KBM-7 (cell line): ENCODE results near the gene ERVK3-1.

Experiments
- DNase-seq: peaks from one replicate; pipeline ENCODE4 v3.0.0-alpha.2; 2015
- in situ Hi-C: fragments of 300-500 bp; cut with MboI; formaldehyde crosslinking; loops from 2 replicates; pipeline ENCODE4 v1.14.3; 2020; ENCODE audit warnings: low sequenced_read_pairs, low pct_unique_long_range_greater_than_20kb, mixed read lengths

ERVK3-1 gene

GRCh38 chr19:58355908-58356765 is 51.0 kb downstream of the ERVK3-1 start:
- no peak for DNase-seq
- in situ Hi-C loops = no loop called here

DNA sequence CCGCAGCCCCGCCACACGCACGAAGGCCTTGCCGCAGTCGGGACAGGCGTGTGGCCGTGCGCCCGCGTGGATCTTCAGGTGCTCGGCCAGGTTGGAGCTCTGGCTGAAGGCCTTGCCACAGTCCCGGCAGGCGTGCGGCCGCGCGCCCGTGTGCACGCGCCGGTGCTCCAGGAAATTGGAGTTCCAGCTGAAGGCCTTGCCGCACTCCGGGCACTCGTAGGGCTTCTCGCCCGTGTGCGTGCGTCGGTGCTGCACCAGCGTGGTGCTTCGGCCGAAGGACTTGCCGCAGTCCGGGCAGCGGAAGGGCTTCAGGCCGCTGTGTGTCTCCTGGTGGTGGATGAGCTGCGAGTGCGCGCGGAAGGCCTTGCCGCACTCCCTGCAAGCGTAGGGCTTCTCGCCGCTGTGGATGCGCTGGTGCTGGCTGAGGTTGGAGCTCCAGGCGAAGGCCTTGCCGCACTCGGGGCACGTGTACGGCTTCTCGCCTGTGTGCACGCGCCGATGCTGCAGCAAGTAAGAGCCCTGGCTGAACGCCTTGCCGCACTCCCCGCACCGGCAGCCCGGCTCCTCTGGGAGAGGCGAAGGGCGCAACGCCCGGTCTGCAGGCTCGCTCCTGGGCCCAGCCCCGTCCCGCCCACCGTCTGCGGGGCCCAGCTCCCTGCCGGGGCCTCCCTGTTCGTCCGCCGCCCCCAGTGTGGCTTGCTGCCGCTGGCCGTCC is 51.7 kb downstream of the ERVK3-1 start:
- in situ Hi-C loops = no loop called here
- no peak for DNase-seq

GRCh38 chr19:58357481-58358145 is 52.4 kb downstream of the ERVK3-1 start:
- no peak for DNase-seq
- in situ Hi-C loops = no loop called here

DNA sequence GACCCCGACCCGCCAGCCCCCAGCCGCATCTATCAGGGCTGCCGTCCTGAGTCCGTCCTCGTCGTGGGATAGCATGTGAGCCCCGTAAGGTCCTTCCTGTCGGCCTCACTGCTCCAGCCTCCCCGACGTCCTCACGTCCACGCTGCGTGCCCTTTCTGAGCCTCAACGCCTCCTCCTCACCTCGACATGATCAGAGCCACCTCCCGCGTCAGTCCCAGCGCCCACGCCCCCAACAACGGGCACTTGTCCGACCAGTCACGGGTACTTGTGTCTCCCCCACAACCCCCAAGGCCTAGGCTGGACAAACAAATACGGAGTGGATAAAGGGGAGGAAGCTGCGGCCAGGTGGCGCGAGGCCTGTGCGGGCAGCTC is 56.7 kb downstream of the ERVK3-1 start:
- DNase-seq = no peak
- in situ Hi-C loops = no loop called here

GRCh38 chr19:58362272-58362994 is 57.3 kb downstream of the ERVK3-1 start, which contains the start of gene ZNF497:
ZNF497 (minus strand) TSS chr19:58362751; CDS start chr19:58357635, 5,116 bp downstream.
- in situ Hi-C loops = no loop called here

DNA sequence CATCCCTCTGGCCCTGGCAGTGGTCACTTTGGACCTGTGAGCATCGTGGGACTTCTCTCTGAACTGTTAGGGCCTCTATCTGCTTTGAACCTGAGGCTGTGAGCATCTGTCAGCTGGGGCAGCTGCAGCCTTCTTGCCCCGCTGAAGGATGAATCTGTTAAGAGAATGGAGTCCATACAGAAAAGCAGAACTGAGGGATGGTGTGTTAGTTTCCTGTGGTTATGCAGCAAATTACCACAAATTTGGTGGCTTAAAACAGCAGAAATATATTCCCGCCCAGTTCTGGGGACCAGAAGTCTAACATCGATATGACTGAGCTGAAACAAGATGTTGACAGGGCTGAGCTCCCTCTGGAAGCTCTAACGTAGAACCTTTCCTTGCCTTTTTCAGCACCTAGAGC is 59.0 kb downstream of the ERVK3-1 start:
- peak; percentile 80 for DNase-seq
- in situ Hi-C loops = no loop called here

More at GRCh38 chr19:58362272-58362994, 57.3 kb downstream of the ERVK3-1 start, which contains the start of gene ZNF497:
- DNase-seq = peak; percentile 98
